IMR-90 (cell line): Measurements from ENCODE around the gene ASS1.

Experiments used
- BHLHE40 ChIP-seq: fragments of 150-350 bp; IDR thresholded peaks from 2 replicates; pipeline ENCODE4 v1.6.1; 2016; ENCODE audit warnings: mild to moderate bottlenecking, low read depth, low read length
- CEBPB ChIP-seq: IDR thresholded peaks from 2 replicates; pipeline ENCODE4 v1.6.1; 2012; ENCODE audit warnings: low read depth, low read length, improper control_type of control experiment
- CHD1 ChIP-seq: IDR thresholded peaks from 2 replicates; pipeline ENCODE4 v1.6.1; 2012; ENCODE audit warnings: low read depth, low read length, improper control_type of control experiment
- MAFK ChIP-seq: IDR thresholded peaks from 2 replicates; pipeline ENCODE4 v1.6.1; 2012; ENCODE audit warnings: low read depth, low read length, improper control_type of control experiment
- MAZ ChIP-seq: IDR thresholded peaks from 2 replicates; pipeline ENCODE4 v1.6.1; 2012; ENCODE audit warnings: low read depth, mild to moderate bottlenecking, low read length, improper control_type of control experiment, moderate library complexity, borderline replicate concordance
- MXI1 ChIP-seq: IDR thresholded peaks from 2 replicates; pipeline ENCODE4 v1.6.1; 2012; ENCODE audit warnings: low read depth, mild to moderate bottlenecking, low read length, moderate library complexity, borderline replicate concordance
- NFE2L2 ChIP-seq: fragments of 150-350 bp; IDR thresholded peaks from 2 replicates; pipeline ENCODE4 v1.6.1; 2016; ENCODE audit warnings: low read depth, mild to moderate bottlenecking, low read length
- POLR2A ChIP-seq: IDR thresholded peaks from 2 replicates; pipeline ENCODE4 v1.6.1; 2012; ENCODE audit warnings: mild to moderate bottlenecking, low read depth, low read length
- RAD21 ChIP-seq: IDR thresholded peaks from 2 replicates; pipeline ENCODE4 v1.6.1; 2012; ENCODE audit warnings: low read length, improper control_type of control experiment
- RCOR1 ChIP-seq: IDR thresholded peaks from 2 replicates; pipeline ENCODE4 v1.6.1; 2012; ENCODE audit warnings: mild to moderate bottlenecking, low read length, improper control_type of control experiment; ENCODE audit not compliant: insufficient replicate concordance
- RFX5 ChIP-seq: IDR thresholded peaks from 2 replicates; pipeline ENCODE4 v1.8.0; 2012; ENCODE audit warnings: low read depth, mild to moderate bottlenecking, low read length, moderate library complexity
- TF ChIP-seq, protein P1 (sequence below): conservative IDR thresholded peaks from 2 replicates; pipeline ENCODE4 v1.5.1; 2012; ENCODE audit warnings: mild to moderate bottlenecking, low read depth, low read length, improper control_type of control experiment
- TF ChIP-seq, protein P2 (sequence below): fragments of 150-350 bp; IDR thresholded peaks from 2 replicates; pipeline ENCODE4 v1.6.1; 2016; ENCODE audit warnings: low read depth, mild to moderate bottlenecking, low read length, moderate library complexity, borderline replicate concordance
- TF ChIP-seq, protein P3 (sequence below): fragments of 150-350 bp; IDR thresholded peaks from 2 replicates; pipeline ENCODE4 v1.6.1; 2017; ENCODE audit warnings: mild to moderate bottlenecking, antibody characterized with exemption, low read length, low read depth

DNA sequence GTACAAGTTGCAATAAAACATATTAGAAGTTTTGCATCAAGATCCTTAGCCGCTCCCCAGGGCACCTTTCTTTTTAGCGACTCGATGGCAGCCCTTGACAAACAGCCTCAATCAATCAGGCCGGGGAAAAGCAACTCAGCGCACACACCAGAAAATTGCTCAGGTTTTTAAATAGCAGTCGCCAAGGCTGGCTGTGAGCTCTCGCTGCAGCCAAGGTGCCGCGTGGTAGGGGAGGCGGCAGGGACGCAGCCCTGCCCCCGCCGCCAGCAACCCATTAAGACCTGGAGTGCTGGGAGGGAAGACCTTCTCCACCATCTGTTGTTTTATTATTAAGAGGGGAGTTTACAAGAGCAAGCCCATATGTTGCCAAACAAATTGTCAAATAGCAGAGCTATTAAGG, 22.6 kb downstream of the ASS1 start:
- TF ChIP-seq, protein P1, sequence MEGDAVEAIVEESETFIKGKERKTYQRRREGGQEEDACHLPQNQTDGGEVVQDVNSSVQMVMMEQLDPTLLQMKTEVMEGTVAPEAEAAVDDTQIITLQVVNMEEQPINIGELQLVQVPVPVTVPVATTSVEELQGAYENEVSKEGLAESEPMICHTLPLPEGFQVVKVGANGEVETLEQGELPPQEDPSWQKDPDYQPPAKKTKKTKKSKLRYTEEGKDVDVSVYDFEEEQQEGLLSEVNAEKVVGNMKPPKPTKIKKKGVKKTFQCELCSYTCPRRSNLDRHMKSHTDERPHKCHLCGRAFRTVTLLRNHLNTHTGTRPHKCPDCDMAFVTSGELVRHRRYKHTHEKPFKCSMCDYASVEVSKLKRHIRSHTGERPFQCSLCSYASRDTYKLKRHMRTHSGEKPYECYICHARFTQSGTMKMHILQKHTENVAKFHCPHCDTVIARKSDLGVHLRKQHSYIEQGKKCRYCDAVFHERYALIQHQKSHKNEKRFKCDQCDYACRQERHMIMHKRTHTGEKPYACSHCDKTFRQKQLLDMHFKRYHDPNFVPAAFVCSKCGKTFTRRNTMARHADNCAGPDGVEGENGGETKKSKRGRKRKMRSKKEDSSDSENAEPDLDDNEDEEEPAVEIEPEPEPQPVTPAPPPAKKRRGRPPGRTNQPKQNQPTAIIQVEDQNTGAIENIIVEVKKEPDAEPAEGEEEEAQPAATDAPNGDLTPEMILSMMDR = no peak
- TF ChIP-seq POLR2A (no peak), NFE2L2 (no peak), MAFK (no peak), RCOR1 (no peak), RFX5 (no peak), CHD1 (no peak), BHLHE40 (no peak), RAD21 (no peak), MAZ (no peak), MXI1 (no peak), CEBPB (no peak)
- TF ChIP-seq, protein P2, sequence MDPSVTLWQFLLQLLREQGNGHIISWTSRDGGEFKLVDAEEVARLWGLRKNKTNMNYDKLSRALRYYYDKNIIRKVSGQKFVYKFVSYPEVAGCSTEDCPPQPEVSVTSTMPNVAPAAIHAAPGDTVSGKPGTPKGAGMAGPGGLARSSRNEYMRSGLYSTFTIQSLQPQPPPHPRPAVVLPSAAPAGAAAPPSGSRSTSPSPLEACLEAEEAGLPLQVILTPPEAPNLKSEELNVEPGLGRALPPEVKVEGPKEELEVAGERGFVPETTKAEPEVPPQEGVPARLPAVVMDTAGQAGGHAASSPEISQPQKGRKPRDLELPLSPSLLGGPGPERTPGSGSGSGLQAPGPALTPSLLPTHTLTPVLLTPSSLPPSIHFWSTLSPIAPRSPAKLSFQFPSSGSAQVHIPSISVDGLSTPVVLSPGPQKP = no peak
- TF ChIP-seq, protein P3, sequence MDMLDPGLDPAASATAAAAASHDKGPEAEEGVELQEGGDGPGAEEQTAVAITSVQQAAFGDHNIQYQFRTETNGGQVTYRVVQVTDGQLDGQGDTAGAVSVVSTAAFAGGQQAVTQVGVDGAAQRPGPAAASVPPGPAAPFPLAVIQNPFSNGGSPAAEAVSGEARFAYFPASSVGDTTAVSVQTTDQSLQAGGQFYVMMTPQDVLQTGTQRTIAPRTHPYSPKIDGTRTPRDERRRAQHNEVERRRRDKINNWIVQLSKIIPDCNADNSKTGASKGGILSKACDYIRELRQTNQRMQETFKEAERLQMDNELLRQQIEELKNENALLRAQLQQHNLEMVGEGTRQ = no peak
